HepG2 (cell line): ENCODE results near the gene BCAS3. TPM values are rescaled to one million over a fixed set of nuclear protein-coding genes. Genes with fewer than 3 reads are reported as not detected.

Experiments
- CHD2 ChIP-seq: IDR thresholded peaks from 2 replicates; pipeline ENCODE4 v1.6.1; 2011; ENCODE audit warnings: low read depth, low read length, improper control_type of control experiment
- FLYWCH1 ChIP-seq: sonication (generic); formaldehyde crosslinking; IDR thresholded peaks from 2 replicates; pipeline ENCODE4 v1.8.1; 2023; ENCODE audit warnings: mild to moderate bottlenecking, missing genetic modification reagents
- FOXA3 ChIP-seq: IDR thresholded peaks from 2 replicates; pipeline ENCODE4 v1.6.1; 2016; ENCODE audit warnings: missing genetic modification reagents, missing compliant biosample characterization
- HMGXB3 ChIP-seq: sonication (generic); formaldehyde crosslinking; IDR thresholded peaks from 2 replicates; pipeline ENCODE4 v1.4.0; 2020; ENCODE audit warnings: missing genetic modification reagents, borderline replicate concordance
- HOXA9 ChIP-seq: sonication (generic); formaldehyde crosslinking; IDR thresholded peaks from 2 replicates; pipeline ENCODE4 v1.8.1; 2022; ENCODE audit warnings: missing genetic modification reagents, mild to moderate bottlenecking, moderate library complexity, borderline replicate concordance
- ISL2 ChIP-seq: sonication (generic); formaldehyde crosslinking; IDR thresholded peaks from 2 replicates; pipeline ENCODE4 v1.5.0; 2020; ENCODE audit warnings: missing genetic modification reagents
- MAFG ChIP-seq: sonication (generic); formaldehyde crosslinking; IDR thresholded peaks from 2 replicates; pipeline ENCODE4 v1.5.1; 2020; ENCODE audit warnings: mild to moderate bottlenecking, missing genetic modification reagents
- NR2F1 ChIP-seq, 2 experiments: fragments of 450-650 bp in 1 of 2; formaldehyde crosslinking in 1 of 2; IDR thresholded peaks; 2 replicates each; pipeline versions ENCODE4 v1.5.0 to v1.6.1; 2016 to 2020; ENCODE audit warnings: mild to moderate bottlenecking in 1 of 2, missing compliant biosample characterization in 1 of 2, missing genetic modification reagents in 1 of 2, moderate library complexity in 1 of 2
- PRPF4 ChIP-seq: fragments of 200-400 bp; formaldehyde crosslinking; IDR thresholded peaks from 2 replicates; pipeline ENCODE4 v1.6.1; 2016; ENCODE audit warnings: low read length, low read depth; ENCODE audit not compliant: poor library complexity, severe bottlenecking
- SKIL ChIP-seq: sonication (generic); formaldehyde crosslinking; IDR thresholded peaks from 2 replicates; pipeline ENCODE4 v1.8.0; 2022; ENCODE audit warnings: missing genetic modification reagents, mild to moderate bottlenecking, moderate library complexity, borderline replicate concordance
- SP1 ChIP-seq, 2 experiments: fragments of 450-650 bp in 1 of 2; sonication (generic) in 1 of 2; formaldehyde crosslinking in 1 of 2; IDR thresholded peaks; 2 replicates each; pipeline versions ENCODE4 v1.4.0 to v1.6.1; 2016 to 2020; ENCODE audit warnings: missing genetic modification reagents in 1 of 2
- STAT5B ChIP-seq: sonication (generic); formaldehyde crosslinking; IDR thresholded peaks from 2 replicates; pipeline ENCODE4 v1.4.0; 2020; ENCODE audit warnings: missing genetic modification reagents
- SUZ12 ChIP-seq: fragments of 150-350 bp; IDR thresholded peaks from 2 replicates; pipeline ENCODE4 v1.6.1; 2014; ENCODE audit warnings: low read depth, low read length
- XBP1 ChIP-seq: sonication (generic); formaldehyde crosslinking; IDR thresholded peaks from 2 replicates; pipeline ENCODE4 v1.5.0; 2020; ENCODE audit warnings: missing genetic modification reagents
- ZBTB1 ChIP-seq: sonication (generic); formaldehyde crosslinking; IDR thresholded peaks from 2 replicates; pipeline ENCODE4 v1.4.0; 2020; ENCODE audit warnings: missing genetic modification reagents, borderline replicate concordance
- ZBTB26 ChIP-seq: IDR thresholded peaks from 2 replicates; pipeline ENCODE4 v1.6.1; 2016; ENCODE audit warnings: missing compliant biosample characterization, missing genetic modification reagents, borderline replicate concordance
- ZNF17 ChIP-seq: sonication (generic); formaldehyde crosslinking; IDR thresholded peaks from 2 replicates; pipeline ENCODE4 v1.5.0; 2020; ENCODE audit warnings: mild to moderate bottlenecking, missing genetic modification reagents
- ZNF639 ChIP-seq: conservative IDR thresholded peaks from 2 replicates; pipeline ENCODE4 v1.6.1; 2018; ENCODE audit warnings: missing genetic modification reagents
- ZNF841 ChIP-seq: sonication (generic); formaldehyde crosslinking; IDR thresholded peaks from 2 replicates; pipeline ENCODE4 v1.8.1; 2023; ENCODE audit warnings: missing genetic modification reagents, borderline replicate concordance
- ZNF850 ChIP-seq: sonication (generic); formaldehyde crosslinking; conservative IDR thresholded peaks from 2 replicates; pipeline ENCODE4 v1.9.0; 2021; ENCODE audit warnings: mild to moderate bottlenecking, missing genetic modification reagents
- polyA plus RNA-seq, 8 experiments: library from polyadenylated mRNA; depleted of rRNA in 3 of 8; stranded (reverse) in 7 of 8; unstranded in 1 of 8; fragments of >200 nt; fragmentation: Illumina TruSeq in 4 of 8; extraction: Trizol in 4 of 8; gene quantifications; 2 replicates each; pipeline versions ENCODE4 v1.2.1 to v1.2.3, GENCODE V29; 2011 to 2016; ENCODE audit warnings: low read depth in 4 of 8, missing spikeins in 1 of 8, mixed read lengths in 1 of 8; ENCODE audit not compliant: insufficient read depth in 1 of 8
- total RNA-seq, 5 experiments: library from RNA; depleted of rRNA; stranded (reverse); fragments of >200 nt; fragmentation: Illumina TruSeq; extraction: Trizol; gene quantifications; 2 replicates each; pipeline ENCODE4 v1.2.3, GENCODE V29; 2016; ENCODE audit warnings: low read depth in 1 of 5

Gene BCAS3
- total and polyA plus RNA-seq, 2 of the 13 experiments (the other 11 are each of a cell fraction or from before 2014, with no cell fraction given): 10.7 to 11.2 TPM

GRCh38 chr17:60677308-60678117, at the start of gene BCAS3 (continued):
- TF ChIP-seq ZNF639 (CRISPR knock-in tag) (peak; percentile 92), ZNF17 (CRISPR knock-in tag) (no peak), SUZ12 (no peak), ZBTB1 (0 out of 2 replicates have a peak, but pooled peaks have one; percentile 63), PRPF4 (no peak), FLYWCH1 (no peak), HOXA9 (CRISPR knock-in tag) (no peak; the same call in 1 of the 2 replicates), ZNF850 (CRISPR knock-in tag) (no peak), ISL2 (CRISPR knock-in tag) (peak; percentile 62; the same call in 1 of the 2 replicates), CHD2 (peak; percentile 96), ZNF841 (no peak), XBP1 (CRISPR knock-in tag) (0 out of 2 replicates have a peak, but pooled peaks have one; percentile 38), STAT5B (no peak), SP1 (IDR thresholded peaks at IDR 0.05) (no peak; the same call in none of the 2 replicates), SP1 (CRISPR knock-in tag; IDR thresholded peaks at IDR 0.05) (no peak; the same call in none of the 2 replicates), ZBTB26 (CRISPR knock-in tag) (peak; percentile 36; the same call in 1 of the 2 replicates), MAFG (CRISPR knock-in tag) (no peak), FOXA3 (peak; percentile 91), NR2F1 (CRISPR knock-in tag; IDR thresholded peaks at IDR 0.05) (no peak), HMGXB3 (CRISPR knock-in tag) (peak; percentile 82; the same call in 1 of the 2 replicates), SKIL (no peak)
